WERI-Rb-1 (cell line): ENCODE measurements around the gene CSGALNACT2.

Experiments
- DNase-seq: peaks from one replicate; pipeline ENCODE4 v3.0.0-alpha.2; 2020
- H3K27ac ChIP-seq: fragments of 250-450 bp; sonication (Bioruptor Pico); 2 replicates; pipeline ENCODE4 v1.5.1; 2020; ENCODE audit warnings: mild to moderate bottlenecking, moderate library complexity
- H3K27me3 ChIP-seq: fragments of 250-450 bp; sonication (Bioruptor Pico); 2 replicates; pipeline ENCODE4 v1.5.1; 2021; ENCODE audit warnings: mild to moderate bottlenecking, low read depth, moderate library complexity; ENCODE audit not compliant: insufficient read depth, severe bottlenecking
- H3K36me3 ChIP-seq: fragments of 250-450 bp; sonication (Bioruptor Pico); 2 replicates; pipeline ENCODE4 v1.5.1; 2020; ENCODE audit warnings: mild to moderate bottlenecking, moderate library complexity
- H3K4me3 ChIP-seq: 2 replicates; pipeline ENCODE4 v1.5.1; 2011; ENCODE audit warnings: low read depth, mild to moderate bottlenecking, control low read depth, low read length
- H3K9me3 ChIP-seq: fragments of 250-450 bp; sonication (Bioruptor Pico); 2 replicates; pipeline ENCODE4 v1.5.1; 2021; ENCODE audit warnings: mild to moderate bottlenecking, moderate library complexity; ENCODE audit not compliant: severe bottlenecking
- CTCF ChIP-seq: IDR thresholded peaks from 2 replicates; pipeline ENCODE4 v1.5.1; 2011; ENCODE audit warnings: low read depth, mild to moderate bottlenecking, control low read depth, inconsistent platforms, low read length

CSGALNACT2 gene

DNA sequence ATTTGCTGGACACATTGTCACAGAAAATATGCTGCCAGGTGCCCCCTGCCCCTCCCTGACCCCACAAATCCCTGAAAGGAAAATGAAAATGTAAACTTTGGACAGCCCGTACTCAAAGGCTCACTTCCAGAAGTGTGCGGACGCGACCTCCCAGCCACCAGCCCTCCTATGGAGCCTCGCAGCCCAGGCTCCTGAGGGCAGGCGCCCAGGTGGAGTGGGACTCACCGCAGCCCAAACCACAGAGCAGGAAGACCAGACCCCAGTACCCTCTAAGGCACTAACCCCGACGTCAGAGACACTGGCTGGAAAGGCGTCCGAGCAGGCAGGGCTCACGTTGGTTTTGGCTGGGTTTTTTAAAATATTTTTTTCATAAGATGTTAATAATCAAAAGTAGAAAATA lies 57.3 kb downstream of the CSGALNACT2 start:
- Histone ChIP-seq H3K27me3 (no peaks in the 10 kb centered on the region), H3K27ac (no peak overlapping the region), H3K9me3 (no peaks in the 10 kb centered on the region), H3K36me3 (no peaks in the 10 kb centered on the region), H3K4me3 (no peak overlapping the region)
- TF ChIP-seq CTCF: no peak
- DNase-seq: no peak

- no peak for DNase-seq
- H3K27me3 ChIP-seq: no peaks in the 10 kb centered on the region
- H3K9me3 ChIP-seq: no peaks in the 10 kb centered on the region
- no peak for TF ChIP-seq CTCF
- H3K4me3 ChIP-seq: no peak overlapping the region
- no peak overlapping the region for H3K27ac ChIP-seq
- H3K36me3 ChIP-seq: no peaks in the 10 kb centered on the region
These were observed 58.1 kb downstream of the CSGALNACT2 start for GRCh38 chr10:43196131-43196980.

GRCh38 chr10:43196981-43197833 lies 59.0 kb downstream of the CSGALNACT2 start:
- H3K36me3 ChIP-seq: no peaks in the 10 kb centered on the region
- DNase-seq: no peak
- peak; percentile 58 for TF ChIP-seq CTCF
- H3K27ac ChIP-seq: no peak overlapping the region
- H3K9me3 ChIP-seq: no peaks in the 10 kb centered on the region
- no peaks in the 10 kb centered on the region for H3K27me3 ChIP-seq
- no peak overlapping the region for H3K4me3 ChIP-seq

- peak; percentile 66 for DNase-seq
- H3K27ac ChIP-seq: no peak overlapping the region
- H3K36me3 ChIP-seq: no peaks in the 10 kb centered on the region
- TF ChIP-seq CTCF: peak; percentile 83
- H3K4me3 ChIP-seq: no peak overlapping the region
- H3K9me3 ChIP-seq: no peaks in the 10 kb centered on the region
- no peaks in the 10 kb centered on the region for H3K27me3 ChIP-seq
These were observed 59.8 kb downstream of the CSGALNACT2 start for GRCh38 chr10:43197834-43198681.

GRCh38 chr10:43198682-43199005 lies 60.4 kb downstream of the CSGALNACT2 start:
- Histone ChIP-seq H3K27me3 (no peaks in the 10 kb centered on the region), H3K36me3 (no peaks in the 10 kb centered on the region), H3K9me3 (no peaks in the 10 kb centered on the region), H3K27ac (no peak overlapping the region), H3K4me3 (no peak overlapping the region)
- no peak for TF ChIP-seq CTCF
- no peak for DNase-seq
